GM19468 (cell line): Measurements from ENCODE around the gene CUEDC1.
"Not testable (repeated sequence)": the region's sequence is repeated elsewhere in the genome, so short reads cannot be mapped to it uniquely, and the experiment has no call there.

ENCODE experiments used
- ATAC-seq: cut with Tn5 transposase; IDR thresholded peaks from one replicate; pipeline ENCODE4 v1.9.1; 2021; ENCODE audit warnings: mild to moderate bottlenecking, moderate library complexity, moderate number of reproducible peaks; ENCODE audit not compliant: unreplicated experiment; ENCODE audit errors: extremely low read depth

Gene CUEDC1

DNA sequence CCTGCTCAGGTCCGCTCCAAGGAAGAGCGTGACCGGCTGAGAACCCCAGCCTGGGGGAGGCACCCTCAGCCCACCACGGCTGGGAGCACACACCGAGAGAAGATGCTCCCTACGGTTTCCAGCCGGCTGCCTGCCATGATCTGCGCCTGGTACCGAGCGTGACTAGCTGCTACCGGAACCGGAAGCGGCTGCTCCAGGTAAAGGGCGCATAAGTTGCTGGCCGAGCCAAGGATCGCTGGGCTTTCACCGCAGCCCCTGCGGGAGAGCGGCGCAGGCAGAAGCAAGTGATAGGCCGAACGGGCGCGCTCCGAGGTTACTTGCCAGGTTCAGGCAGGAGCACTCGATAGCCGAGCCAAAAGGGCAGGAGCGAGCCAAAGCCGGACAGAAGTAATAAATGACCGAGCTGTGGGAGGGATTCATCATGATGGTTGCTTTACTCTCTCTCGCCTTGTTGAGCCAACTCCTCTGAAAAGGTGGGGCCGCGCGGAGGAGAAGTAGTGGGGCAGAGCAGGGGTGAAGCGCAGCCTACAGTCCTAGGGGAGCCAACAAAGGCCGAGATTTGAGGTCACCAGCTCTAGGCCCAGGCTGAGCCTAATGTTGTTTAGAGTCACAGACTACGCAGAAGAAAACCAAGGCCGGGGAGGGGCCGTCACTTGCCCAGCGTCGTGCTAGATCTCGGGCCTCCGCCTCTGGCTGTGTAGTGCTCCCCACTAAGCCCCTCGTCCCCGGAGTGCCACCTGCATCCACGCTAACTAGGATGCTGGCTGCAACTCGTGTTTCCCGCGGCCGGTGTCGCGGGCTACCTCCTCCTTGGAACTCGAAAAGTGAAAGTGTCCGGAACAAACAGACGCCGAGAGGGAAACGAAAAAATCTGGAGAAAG is 105.1 kb downstream of the CUEDC1 start, which contains the start of gene MRPS23:
Gene MRPS23 (minus strand): TSS at position 171 of the 881 bp plus-strand sequence. CDS start 34 bp downstream, at position 137.
- peak; percentile 95 for ATAC-seq

GRCh38 chr17:57849163-57849873 is 105.9 kb downstream of the CUEDC1 start:
- ATAC-seq = peak; percentile 2

- ATAC-seq = not testable (repeated sequence)
These were observed 108.9 kb downstream of the CUEDC1 start for GRCh38 chr17:57846056-57846945.

DNA sequence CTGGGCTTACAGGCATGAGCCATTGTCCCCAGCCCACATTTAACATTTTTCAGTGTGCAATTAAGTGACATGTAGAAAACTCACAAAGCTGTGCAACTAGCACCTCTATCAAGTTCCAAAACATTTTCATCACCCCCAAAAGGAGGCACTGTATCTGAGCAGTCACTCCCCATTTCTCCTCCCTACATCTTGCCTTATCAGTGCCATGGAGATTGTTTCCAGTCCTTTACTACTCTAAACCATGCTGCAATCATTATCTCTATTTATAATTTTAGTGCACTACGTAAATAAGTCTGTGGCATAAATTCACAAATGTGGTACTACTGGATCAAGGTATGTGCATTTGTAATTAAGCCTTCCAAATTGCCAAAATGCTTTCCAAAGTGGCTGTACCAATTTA is 112.9 kb downstream of the CUEDC1 start:
- no peak for ATAC-seq

- ATAC-seq = no peak
These were observed 115.7 kb downstream of the CUEDC1 start for GRCh38 chr17:57839571-57839923.

- no peak for ATAC-seq
These were observed 116.2 kb downstream of the CUEDC1 start for GRCh38 chr17:57838857-57839570.

DNA sequence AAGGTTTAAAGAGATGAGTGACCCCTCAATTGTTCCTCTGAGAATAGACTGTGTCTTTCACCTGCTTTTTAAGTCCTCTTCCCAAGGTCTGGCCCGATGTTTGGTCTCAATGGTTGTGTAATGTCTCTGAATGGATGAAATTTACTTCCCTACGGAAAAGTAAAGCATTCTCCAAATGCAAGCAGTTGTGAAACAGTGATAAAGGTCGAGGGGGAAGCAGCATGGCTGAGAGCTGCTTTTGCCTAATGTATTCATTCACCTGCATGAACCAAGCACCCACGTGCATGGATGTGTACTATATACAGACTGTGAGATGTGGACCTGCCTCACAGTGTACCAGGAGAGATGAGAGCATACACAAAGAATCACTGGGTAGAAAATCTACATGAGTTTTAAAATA is 116.8 kb downstream of the CUEDC1 start:
- no peak for ATAC-seq

DNA sequence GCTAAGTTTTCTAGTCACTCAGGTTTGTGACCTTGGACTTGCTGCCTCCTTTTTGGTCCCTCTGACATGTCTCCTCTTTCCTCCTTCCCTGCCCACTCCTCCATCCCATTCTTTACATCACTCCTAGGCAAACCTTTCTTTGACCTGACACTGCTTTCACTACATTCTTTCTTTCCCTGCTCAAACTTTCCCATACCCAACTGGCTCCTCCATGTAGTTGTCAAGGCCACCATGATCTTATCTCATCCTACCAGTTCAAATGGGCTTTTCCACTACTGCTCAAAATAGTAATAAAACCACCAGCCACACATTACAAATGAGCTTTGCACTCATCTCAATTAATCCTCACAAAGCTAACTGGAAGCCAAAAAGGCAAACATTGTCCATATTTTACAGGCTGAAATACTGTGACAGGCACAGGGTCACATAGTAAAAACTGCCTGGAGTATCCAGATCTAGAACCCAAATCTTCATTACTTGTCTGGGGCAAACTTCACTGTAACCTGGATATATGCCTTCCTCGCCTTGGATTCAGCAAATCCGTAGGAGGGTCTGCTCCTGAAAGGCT is 119.8 kb downstream of the CUEDC1 start:
- ATAC-seq = no peak

DNA sequence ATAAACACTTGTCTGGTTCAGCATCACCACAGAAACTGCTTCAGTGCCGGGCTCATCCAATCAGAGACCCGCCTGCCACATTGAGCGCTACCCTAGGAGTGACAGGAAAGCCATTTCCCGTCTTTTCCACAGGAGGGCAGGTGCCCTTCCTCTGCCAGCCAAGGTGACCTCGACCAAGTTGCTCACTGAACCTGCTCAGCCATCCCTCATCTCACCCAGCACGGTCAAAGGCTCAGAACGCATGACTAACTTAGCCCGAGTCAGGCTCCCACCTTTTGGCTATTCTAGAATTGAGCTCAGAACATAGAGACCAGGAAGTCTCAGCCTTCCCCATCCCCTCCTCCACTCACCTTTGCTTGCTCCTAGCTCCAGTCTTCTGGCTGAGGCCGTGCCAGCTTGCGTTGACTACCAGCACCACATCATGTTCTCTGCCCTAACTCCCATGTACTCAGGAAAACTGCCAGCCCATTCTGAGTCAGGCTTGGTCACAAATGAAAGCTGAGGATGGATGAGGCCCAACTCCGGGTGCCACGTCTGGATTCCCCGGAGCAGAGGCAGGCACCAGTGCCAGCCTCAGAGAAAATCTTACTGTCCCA is 121.0 kb downstream of the CUEDC1 start:
- ATAC-seq = no peak

- ATAC-seq = no peak
These were observed 121.9 kb downstream of the CUEDC1 start for GRCh38 chr17:57833179-57833939.

- no peak for ATAC-seq
These were observed 122.7 kb downstream of the CUEDC1 start for GRCh38 chr17:57832314-57833178.

DNA sequence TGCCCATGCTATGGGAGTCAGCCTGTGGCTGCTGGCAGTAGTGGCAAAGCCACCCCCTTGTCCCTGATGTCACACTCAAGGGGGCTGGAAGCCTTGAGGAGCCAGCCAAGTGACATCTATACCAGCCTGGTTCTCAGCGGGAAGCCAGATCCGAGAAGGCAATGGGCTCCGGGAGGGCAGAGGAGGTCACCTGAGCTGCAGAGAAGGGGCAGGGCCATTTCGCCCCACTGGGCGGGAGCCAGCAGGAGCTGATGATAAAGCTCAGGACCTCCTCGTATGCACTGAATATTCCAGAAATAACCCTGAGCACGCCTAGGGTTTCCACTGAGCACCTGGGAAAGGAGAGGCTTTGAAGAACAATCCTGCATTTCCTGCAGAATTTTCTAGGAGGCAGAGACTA is 124.3 kb downstream of the CUEDC1 start:
- no peak for ATAC-seq

DNA sequence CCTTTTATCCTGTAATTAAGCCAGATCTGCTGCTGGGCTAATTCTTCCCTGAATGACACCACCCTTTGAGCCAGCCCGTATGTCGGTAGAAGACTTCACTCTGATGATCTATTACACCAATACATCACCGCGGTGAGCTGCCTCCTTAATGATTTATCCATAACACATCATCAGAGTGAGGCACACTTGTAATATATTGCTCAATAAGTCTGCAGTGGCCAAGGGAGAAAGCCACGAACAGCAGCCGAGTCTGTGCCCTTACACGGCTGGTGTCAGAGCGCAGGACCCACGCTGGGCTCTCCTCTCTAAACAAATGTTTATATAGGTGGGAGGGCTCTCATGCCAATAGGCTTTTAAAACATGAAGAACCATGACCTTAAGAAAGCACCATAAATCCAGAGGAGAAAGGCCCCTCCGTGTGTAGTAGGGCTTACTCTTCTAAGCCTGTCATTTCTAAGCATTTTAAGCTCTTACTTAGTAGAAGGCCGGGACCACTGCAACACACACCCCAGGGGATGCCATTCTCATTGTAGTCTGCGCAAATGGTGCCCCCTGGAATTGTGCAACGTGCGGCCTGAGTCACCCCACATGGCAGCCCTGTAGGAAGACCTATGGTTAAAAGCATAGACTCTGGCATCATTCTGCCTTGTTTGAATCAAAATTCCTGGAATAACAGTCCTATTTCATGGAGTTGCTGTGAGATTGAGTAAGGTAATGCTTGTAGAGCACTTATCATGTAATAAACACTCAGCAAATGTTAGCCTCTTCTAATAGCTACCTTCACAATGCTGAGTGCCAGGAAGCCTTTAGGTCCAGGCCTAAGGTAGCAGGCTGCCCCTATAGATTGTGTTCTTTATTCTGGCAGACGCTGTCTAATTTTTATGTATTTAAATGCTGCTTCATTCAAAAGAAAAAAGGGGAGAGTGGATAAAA is 131.5 kb downstream of the CUEDC1 start:
- no peak for ATAC-seq

GRCh38 chr17:57819867-57820266 is 135.3 kb downstream of the CUEDC1 start:
- no peak for ATAC-seq

DNA sequence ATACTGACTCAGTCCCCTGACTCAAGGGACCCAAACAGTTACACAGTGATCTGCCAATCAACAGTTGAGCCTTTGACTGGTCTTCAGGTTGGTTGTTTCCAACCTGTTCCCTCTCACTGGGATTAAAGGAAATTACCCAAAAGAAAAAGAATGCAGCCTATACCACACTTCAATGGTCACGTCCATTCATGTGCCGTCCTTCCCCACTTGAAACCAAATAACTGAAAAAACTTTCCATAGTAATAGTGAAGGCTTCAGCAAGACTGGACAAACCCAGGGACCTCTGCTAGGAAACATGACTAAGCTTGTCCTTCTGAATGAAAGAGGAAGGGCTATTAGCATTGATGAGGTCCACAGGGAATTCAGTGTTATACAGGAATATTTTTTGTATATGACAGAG is 135.9 kb downstream of the CUEDC1 start:
- ATAC-seq = no peak

- no peak for ATAC-seq
These were observed 137.1 kb downstream of the CUEDC1 start for GRCh38 chr17:57818066-57818465.
